Measurements from ENCODE around the gene SSR1. TPM values are rescaled to one million over a fixed set of nuclear protein-coding genes. Genes with fewer than 3 reads are reported as not detected.

The SSR1 gene
- total and polyA plus RNA-seq, 9 of the 15 experiments (the other 6 are each of a cell fraction or from before 2014, with no cell fraction given): 87.7 to 220 (median 144) TPM

- TF ChIP-seq OTX1 (CRISPR knock-in tag; IDR thresholded peaks at IDR 0.05): no peak
- TF ChIP-seq MAFG (tag; conservative IDR thresholded peaks at IDR 0.05): peak; percentile 97
- TF ChIP-seq ZBTB9 (CRISPR knock-in tag; IDR thresholded peaks at IDR 0.05): no peak
- TF ChIP-seq ZNF586 (CRISPR knock-in tag; conservative IDR thresholded peaks at IDR 0.05): no peak
- TF ChIP-seq TCF7 (IDR thresholded peaks at IDR 0.05; ENCODE audit: borderline replicate concordance): no peak
- TF ChIP-seq KLF16 (IDR thresholded peaks at IDR 0.05): no peak
- TF ChIP-seq, protein P1, sequence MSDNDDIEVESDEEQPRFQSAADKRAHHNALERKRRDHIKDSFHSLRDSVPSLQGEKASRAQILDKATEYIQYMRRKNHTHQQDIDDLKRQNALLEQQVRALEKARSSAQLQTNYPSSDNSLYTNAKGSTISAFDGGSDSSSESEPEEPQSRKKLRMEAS (CRISPR knock-in tag; IDR thresholded peaks at IDR 0.05): no peak
- TF ChIP-seq ARID1B (IDR thresholded peaks at IDR 0.05): peak; percentile 48; the same call in 1 of the 2 replicates
- TF ChIP-seq, protein P2, sequence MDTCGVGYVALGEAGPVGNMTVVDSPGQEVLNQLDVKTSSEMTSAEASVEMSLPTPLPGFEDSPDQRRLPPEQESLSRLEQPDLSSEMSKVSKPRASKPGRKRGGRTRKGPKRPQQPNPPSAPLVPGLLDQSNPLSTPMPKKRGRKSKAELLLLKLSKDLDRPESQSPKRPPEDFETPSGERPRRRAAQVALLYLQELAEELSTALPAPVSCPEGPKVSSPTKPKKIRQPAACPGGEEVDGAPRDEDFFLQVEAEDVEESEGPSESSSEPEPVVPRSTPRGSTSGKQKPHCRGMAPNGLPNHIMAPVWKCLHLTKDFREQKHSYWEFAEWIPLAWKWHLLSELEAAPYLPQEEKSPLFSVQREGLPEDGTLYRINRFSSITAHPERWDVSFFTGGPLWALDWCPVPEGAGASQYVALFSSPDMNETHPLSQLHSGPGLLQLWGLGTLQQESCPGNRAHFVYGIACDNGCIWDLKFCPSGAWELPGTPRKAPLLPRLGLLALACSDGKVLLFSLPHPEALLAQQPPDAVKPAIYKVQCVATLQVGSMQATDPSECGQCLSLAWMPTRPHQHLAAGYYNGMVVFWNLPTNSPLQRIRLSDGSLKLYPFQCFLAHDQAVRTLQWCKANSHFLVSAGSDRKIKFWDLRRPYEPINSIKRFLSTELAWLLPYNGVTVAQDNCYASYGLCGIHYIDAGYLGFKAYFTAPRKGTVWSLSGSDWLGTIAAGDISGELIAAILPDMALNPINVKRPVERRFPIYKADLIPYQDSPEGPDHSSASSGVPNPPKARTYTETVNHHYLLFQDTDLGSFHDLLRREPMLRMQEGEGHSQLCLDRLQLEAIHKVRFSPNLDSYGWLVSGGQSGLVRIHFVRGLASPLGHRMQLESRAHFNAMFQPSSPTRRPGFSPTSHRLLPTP (IDR thresholded peaks at IDR 0.05; ENCODE audit: borderline replicate concordance, extremely low read depth, insufficient read length): no peak
- TF ChIP-seq ZNF583 (CRISPR knock-in tag; IDR thresholded peaks at IDR 0.05): no peak
- TF ChIP-seq MAZ (CRISPR knock-in tag; conservative IDR thresholded peaks at IDR 0.05 in 1 of 2, IDR thresholded peaks at IDR 0.05 in 1 of 2): 0 out of 4 replicates have a peak, but pooled peaks of 1 of the 2 experiments have one; percentile 17
- TF ChIP-seq ZNF217 (CRISPR knock-in tag; IDR thresholded peaks at IDR 0.05): no peak
- TF ChIP-seq, protein P3, sequence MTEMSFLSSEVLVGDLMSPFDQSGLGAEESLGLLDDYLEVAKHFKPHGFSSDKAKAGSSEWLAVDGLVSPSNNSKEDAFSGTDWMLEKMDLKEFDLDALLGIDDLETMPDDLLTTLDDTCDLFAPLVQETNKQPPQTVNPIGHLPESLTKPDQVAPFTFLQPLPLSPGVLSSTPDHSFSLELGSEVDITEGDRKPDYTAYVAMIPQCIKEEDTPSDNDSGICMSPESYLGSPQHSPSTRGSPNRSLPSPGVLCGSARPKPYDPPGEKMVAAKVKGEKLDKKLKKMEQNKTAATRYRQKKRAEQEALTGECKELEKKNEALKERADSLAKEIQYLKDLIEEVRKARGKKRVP (CRISPR knock-in tag; IDR thresholded peaks at IDR 0.05): no peak
- no peak for TF ChIP-seq TEAD4 (IDR thresholded peaks at IDR 0.05; ENCODE audit: low read length)
- no peak for TF ChIP-seq TEAD4 (CRISPR knock-in tag; IDR thresholded peaks at IDR 0.05; ENCODE audit: borderline replicate concordance)
- TF ChIP-seq, protein P4, sequence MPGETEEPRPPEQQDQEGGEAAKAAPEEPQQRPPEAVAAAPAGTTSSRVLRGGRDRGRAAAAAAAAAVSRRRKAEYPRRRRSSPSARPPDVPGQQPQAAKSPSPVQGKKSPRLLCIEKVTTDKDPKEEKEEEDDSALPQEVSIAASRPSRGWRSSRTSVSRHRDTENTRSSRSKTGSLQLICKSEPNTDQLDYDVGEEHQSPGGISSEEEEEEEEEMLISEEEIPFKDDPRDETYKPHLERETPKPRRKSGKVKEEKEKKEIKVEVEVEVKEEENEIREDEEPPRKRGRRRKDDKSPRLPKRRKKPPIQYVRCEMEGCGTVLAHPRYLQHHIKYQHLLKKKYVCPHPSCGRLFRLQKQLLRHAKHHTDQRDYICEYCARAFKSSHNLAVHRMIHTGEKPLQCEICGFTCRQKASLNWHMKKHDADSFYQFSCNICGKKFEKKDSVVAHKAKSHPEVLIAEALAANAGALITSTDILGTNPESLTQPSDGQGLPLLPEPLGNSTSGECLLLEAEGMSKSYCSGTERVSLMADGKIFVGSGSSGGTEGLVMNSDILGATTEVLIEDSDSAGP (CRISPR knock-in tag; IDR thresholded peaks at IDR 0.05): no peak
- TF ChIP-seq ELF1 (tag; IDR thresholded peaks at IDR 0.05): no peak
- no peak for TF ChIP-seq KLF10 (CRISPR knock-in tag; IDR thresholded peaks at IDR 0.05)
- TF ChIP-seq ATF7 (IDR thresholded peaks at IDR 0.05): 0 out of 2 replicates have a peak, but pooled peaks have one; percentile 9
- no peak for TF ChIP-seq TOE1 (IDR thresholded peaks at IDR 0.05; ENCODE audit: borderline replicate concordance)
- TF ChIP-seq TOE1 (CRISPR knock-in tag; IDR thresholded peaks at IDR 0.05; ENCODE audit: borderline replicate concordance, low read depth): no peak
- TF ChIP-seq ZNF316 (IDR thresholded peaks at IDR 0.05): peak; percentile 90
Measured at GRCh38 chr6:7254980-7255835, 57.8 kb downstream of the SSR1 start (continued).
